ENCODE measurements around the gene SOX6.

- no peak for TF ChIP-seq CTCF (IDR thresholded peaks at IDR 0.05)
- no peak for TF ChIP-seq EP300 (IDR thresholded peaks at IDR 0.05)
- TF ChIP-seq POLR2A (IDR thresholded peaks at IDR 0.05) = no peak
Observed at GRCh38 chr11:16336721-16337120, 19.6 kb downstream of the SOX6 start.
